Measurements from ENCODE around the gene HBZ.
"Not testable (repeated sequence)": the region's sequence is repeated elsewhere in the genome, so short reads cannot be mapped to it uniquely, and the experiment has no call there.

The HBZ gene

GRCh38 chr16:152141-153128, at the start of gene HBZ:
Gene HBZ (plus strand): TSS chr16:152644. CDS start chr16:152910, 266 bp downstream.
- no peak for FAIRE-seq

- no peak for FAIRE-seq
Observed at GRCh38 chr16:104355-104754, 48.1 kb upstream of the HBZ start.

GRCh38 chr16:104928-105327, 47.5 kb upstream of the HBZ start:
- FAIRE-seq, result no peak

GRCh38 chr16:105521-105920, 46.9 kb upstream of the HBZ start:
- FAIRE-seq, result no peak

- FAIRE-seq, result peak; percentile 12
Observed at GRCh38 chr16:106623-107324, 45.7 kb upstream of the HBZ start.

GRCh38 chr16:112153-112840, 40.1 kb upstream of the HBZ start:
- no peak for FAIRE-seq

GRCh38 chr16:114327-114726, 38.1 kb upstream of the HBZ start:
- FAIRE-seq, result no peak

GRCh38 chr16:116015-116414, 36.4 kb upstream of the HBZ start:
- FAIRE-seq, result no peak

- FAIRE-seq, result no peak
Observed at GRCh38 chr16:117379-118365, 34.8 kb upstream of the HBZ start.

- FAIRE-seq, result no peak
Observed at GRCh38 chr16:118857-119256, 33.6 kb upstream of the HBZ start.

GRCh38 chr16:119295-119694, 33.1 kb upstream of the HBZ start:
- FAIRE-seq, result no peak

GRCh38 chr16:119835-120491, 32.5 kb upstream of the HBZ start:
- no peak for FAIRE-seq

- FAIRE-seq, result no peak
Observed at GRCh38 chr16:120756-121155, 31.7 kb upstream of the HBZ start.

GRCh38 chr16:122361-122760, 30.1 kb upstream of the HBZ start:
- no peak for FAIRE-seq

- not testable (repeated sequence) for FAIRE-seq
Observed at GRCh38 chr16:123558-124350, 28.7 kb upstream of the HBZ start.

- FAIRE-seq, result no peak
Observed at GRCh38 chr16:125011-125410, 27.4 kb upstream of the HBZ start.

GRCh38 chr16:129075-129474, 23.4 kb upstream of the HBZ start:
- no peak for FAIRE-seq

- no peak for FAIRE-seq
Observed at GRCh38 chr16:130533-131173, 21.8 kb upstream of the HBZ start.

GRCh38 chr16:132120-132519, 20.3 kb upstream of the HBZ start:
- no peak for FAIRE-seq

GRCh38 chr16:133716-134115, 18.7 kb upstream of the HBZ start:
- FAIRE-seq, result no peak

Measured in endometrium (tissue), 2 donors.